HepG2 (cell line): ENCODE data around the gene CDKN2AIP. TPM values are rescaled to one million over a fixed set of nuclear protein-coding genes. Genes with fewer than 3 reads are reported as not detected.
A peak's percentile ranks its signal among the peaks of the same experiment; 100 is the strongest.

Source experiments
- JUNB ChIP-seq: sonication (generic); formaldehyde crosslinking; IDR thresholded peaks from 2 replicates; pipeline ENCODE4 v1.8.0; 2022; ENCODE audit warnings: missing genetic modification reagents, mild to moderate bottlenecking, borderline replicate concordance
- MIER3 ChIP-seq: IDR thresholded peaks from 2 replicates; pipeline ENCODE4 v1.6.1; 2016; ENCODE audit warnings: missing compliant biosample characterization, borderline replicate concordance
- RBM22 ChIP-seq: fragments of 200-400 bp; formaldehyde crosslinking; optimal IDR thresholded peaks from 2 replicates; pipeline ENCODE3; 2017; ENCODE audit warnings: mild to moderate bottlenecking, low read length, moderate library complexity
- SMAD1 ChIP-seq: sonication (generic); formaldehyde crosslinking; IDR thresholded peaks from 2 replicates; pipeline ENCODE4 v1.4.0; 2020; ENCODE audit warnings: missing genetic modification reagents, low read depth, mild to moderate bottlenecking, borderline replicate concordance
- ZNF550 ChIP-seq: sonication (generic); formaldehyde crosslinking; IDR thresholded peaks from 2 replicates; pipeline ENCODE4 v1.4.0; 2020; ENCODE audit warnings: mild to moderate bottlenecking, missing genetic modification reagents, borderline replicate concordance
- ZNF605 ChIP-seq: sonication (generic); formaldehyde crosslinking; IDR thresholded peaks from 2 replicates; pipeline ENCODE4 v1.8.0; 2022; ENCODE audit warnings: mild to moderate bottlenecking, missing genetic modification reagents
- ZNF737 ChIP-seq: sonication (generic); formaldehyde crosslinking; IDR thresholded peaks from 2 replicates; pipeline ENCODE4 v1.5.0; 2020; ENCODE audit warnings: missing genetic modification reagents, mild to moderate bottlenecking, borderline replicate concordance
- ZSCAN21 ChIP-seq: sonication (generic); formaldehyde crosslinking; IDR thresholded peaks from 2 replicates; pipeline ENCODE4 v1.8.0; 2022; ENCODE audit warnings: mild to moderate bottlenecking, missing genetic modification reagents, moderate library complexity, borderline replicate concordance
- ZSCAN5A ChIP-seq: sonication (generic); formaldehyde crosslinking; IDR thresholded peaks from 2 replicates; pipeline ENCODE4 v1.8.0; 2022; ENCODE audit warnings: mild to moderate bottlenecking, missing genetic modification reagents, borderline replicate concordance
- polyA plus RNA-seq, 8 experiments: library from polyadenylated mRNA; depleted of rRNA in 3 of 8; stranded (reverse) in 7 of 8; unstranded in 1 of 8; fragments of >200 nt; fragmentation: Illumina TruSeq in 4 of 8; extraction: Trizol in 4 of 8; gene quantifications; 2 replicates each; pipeline versions ENCODE4 v1.2.1 to v1.2.3, GENCODE V29; 2011 to 2016; ENCODE audit warnings: low read depth in 4 of 8, missing spikeins in 1 of 8, mixed read lengths in 1 of 8; ENCODE audit not compliant: insufficient read depth in 1 of 8
- total RNA-seq, 5 experiments: library from RNA; depleted of rRNA; stranded (reverse); fragments of >200 nt; fragmentation: Illumina TruSeq; extraction: Trizol; gene quantifications; 2 replicates each; pipeline ENCODE4 v1.2.3, GENCODE V29; 2016; ENCODE audit warnings: low read depth in 1 of 5
- TF ChIP-seq, protein P1 (sequence below), 2 experiments: sonication (generic) in 1 of 2; formaldehyde crosslinking in 1 of 2; IDR thresholded peaks; 2 replicates each; pipeline versions ENCODE4 v1.6.1 to v1.9.0; 2014 to 2022; ENCODE audit warnings: antibody characterized with exemption in 1 of 2, borderline replicate concordance in 1 of 2, inconsistent platforms in 1 of 2, low read depth in 1 of 2, missing genetic modification reagents in 1 of 2
- TF ChIP-seq, protein P2 (sequence below): sonication (generic); formaldehyde crosslinking; IDR thresholded peaks from 2 replicates; pipeline ENCODE4 v1.8.1; 2023; ENCODE audit warnings: mild to moderate bottlenecking, missing genetic modification reagents
- TF ChIP-seq, protein P3 (sequence below): sonication (generic); formaldehyde crosslinking; IDR thresholded peaks from 2 replicates; pipeline ENCODE4 v1.4.0; 2020; ENCODE audit warnings: missing genetic modification reagents, borderline replicate concordance
- TF ChIP-seq, protein P4 (sequence below): sonication (generic); formaldehyde crosslinking; IDR thresholded peaks from 2 replicates; pipeline ENCODE4 v1.5.0; 2020; ENCODE audit warnings: missing genetic modification reagents

Gene CDKN2AIP
- total and polyA plus RNA-seq, 2 of the 13 experiments (the other 11 are each of a cell fraction or from before 2014, with no cell fraction given): 17.0 to 18.7 TPM

- TF ChIP-seq, protein P1, sequence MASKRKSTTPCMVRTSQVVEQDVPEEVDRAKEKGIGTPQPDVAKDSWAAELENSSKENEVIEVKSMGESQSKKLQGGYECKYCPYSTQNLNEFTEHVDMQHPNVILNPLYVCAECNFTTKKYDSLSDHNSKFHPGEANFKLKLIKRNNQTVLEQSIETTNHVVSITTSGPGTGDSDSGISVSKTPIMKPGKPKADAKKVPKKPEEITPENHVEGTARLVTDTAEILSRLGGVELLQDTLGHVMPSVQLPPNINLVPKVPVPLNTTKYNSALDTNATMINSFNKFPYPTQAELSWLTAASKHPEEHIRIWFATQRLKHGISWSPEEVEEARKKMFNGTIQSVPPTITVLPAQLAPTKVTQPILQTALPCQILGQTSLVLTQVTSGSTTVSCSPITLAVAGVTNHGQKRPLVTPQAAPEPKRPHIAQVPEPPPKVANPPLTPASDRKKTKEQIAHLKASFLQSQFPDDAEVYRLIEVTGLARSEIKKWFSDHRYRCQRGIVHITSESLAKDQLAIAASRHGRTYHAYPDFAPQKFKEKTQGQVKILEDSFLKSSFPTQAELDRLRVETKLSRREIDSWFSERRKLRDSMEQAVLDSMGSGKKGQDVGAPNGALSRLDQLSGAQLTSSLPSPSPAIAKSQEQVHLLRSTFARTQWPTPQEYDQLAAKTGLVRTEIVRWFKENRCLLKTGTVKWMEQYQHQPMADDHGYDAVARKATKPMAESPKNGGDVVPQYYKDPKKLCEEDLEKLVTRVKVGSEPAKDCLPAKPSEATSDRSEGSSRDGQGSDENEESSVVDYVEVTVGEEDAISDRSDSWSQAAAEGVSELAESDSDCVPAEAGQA (IDR thresholded peaks at IDR 0.05; ENCODE audit: low read depth): peak; percentile 49; the same call in 1 of the 2 replicates
- TF ChIP-seq, protein P1 (CRISPR knock-in tag; IDR thresholded peaks at IDR 0.05; ENCODE audit: borderline replicate concordance): peak; percentile 86
- TF ChIP-seq, protein P2, sequence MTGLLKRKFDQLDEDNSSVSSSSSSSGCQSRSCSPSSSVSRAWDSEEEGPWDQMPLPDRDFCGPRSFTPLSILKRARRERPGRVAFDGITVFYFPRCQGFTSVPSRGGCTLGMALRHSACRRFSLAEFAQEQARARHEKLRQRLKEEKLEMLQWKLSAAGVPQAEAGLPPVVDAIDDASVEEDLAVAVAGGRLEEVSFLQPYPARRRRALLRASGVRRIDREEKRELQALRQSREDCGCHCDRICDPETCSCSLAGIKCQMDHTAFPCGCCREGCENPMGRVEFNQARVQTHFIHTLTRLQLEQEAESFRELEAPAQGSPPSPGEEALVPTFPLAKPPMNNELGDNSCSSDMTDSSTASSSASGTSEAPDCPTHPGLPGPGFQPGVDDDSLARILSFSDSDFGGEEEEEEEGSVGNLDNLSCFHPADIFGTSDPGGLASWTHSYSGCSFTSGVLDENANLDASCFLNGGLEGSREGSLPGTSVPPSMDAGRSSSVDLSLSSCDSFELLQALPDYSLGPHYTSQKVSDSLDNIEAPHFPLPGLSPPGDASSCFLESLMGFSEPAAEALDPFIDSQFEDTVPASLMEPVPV (CRISPR knock-in tag): peak; percentile 67; the same call in 1 of the 2 replicates
- TF ChIP-seq ZSCAN21 (CRISPR knock-in tag): peak; percentile 45; the same call in 1 of the 2 replicates
- no peak for TF ChIP-seq RBM22
- TF ChIP-seq ZSCAN5A (CRISPR knock-in tag): peak; percentile 83; the same call in 1 of the 2 replicates
- TF ChIP-seq, protein P3, sequence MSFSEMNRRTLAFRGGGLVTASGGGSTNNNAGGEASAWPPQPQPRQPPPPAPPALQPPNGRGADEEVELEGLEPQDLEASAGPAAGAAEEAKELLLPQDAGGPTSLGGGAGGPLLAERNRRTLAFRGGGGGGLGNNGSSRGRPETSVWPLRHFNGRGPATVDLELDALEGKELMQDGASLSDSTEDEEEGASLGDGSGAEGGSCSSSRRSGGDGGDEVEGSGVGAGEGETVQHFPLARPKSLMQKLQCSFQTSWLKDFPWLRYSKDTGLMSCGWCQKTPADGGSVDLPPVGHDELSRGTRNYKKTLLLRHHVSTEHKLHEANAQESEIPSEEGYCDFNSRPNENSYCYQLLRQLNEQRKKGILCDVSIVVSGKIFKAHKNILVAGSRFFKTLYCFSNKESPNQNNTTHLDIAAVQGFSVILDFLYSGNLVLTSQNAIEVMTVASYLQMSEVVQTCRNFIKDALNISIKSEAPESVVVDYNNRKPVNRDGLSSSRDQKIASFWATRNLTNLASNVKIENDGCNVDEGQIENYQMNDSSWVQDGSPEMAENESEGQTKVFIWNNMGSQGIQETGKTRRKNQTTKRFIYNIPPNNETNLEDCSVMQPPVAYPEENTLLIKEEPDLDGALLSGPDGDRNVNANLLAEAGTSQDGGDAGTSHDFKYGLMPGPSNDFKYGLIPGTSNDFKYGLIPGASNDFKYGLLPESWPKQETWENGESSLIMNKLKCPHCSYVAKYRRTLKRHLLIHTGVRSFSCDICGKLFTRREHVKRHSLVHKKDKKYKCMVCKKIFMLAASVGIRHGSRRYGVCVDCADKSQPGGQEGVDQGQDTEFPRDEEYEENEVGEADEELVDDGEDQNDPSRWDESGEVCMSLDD (CRISPR knock-in tag): no peak
- TF ChIP-seq ZNF550 (CRISPR knock-in tag): 0 out of 2 replicates have a peak, but pooled peaks have one; percentile 36
- TF ChIP-seq, protein P4, sequence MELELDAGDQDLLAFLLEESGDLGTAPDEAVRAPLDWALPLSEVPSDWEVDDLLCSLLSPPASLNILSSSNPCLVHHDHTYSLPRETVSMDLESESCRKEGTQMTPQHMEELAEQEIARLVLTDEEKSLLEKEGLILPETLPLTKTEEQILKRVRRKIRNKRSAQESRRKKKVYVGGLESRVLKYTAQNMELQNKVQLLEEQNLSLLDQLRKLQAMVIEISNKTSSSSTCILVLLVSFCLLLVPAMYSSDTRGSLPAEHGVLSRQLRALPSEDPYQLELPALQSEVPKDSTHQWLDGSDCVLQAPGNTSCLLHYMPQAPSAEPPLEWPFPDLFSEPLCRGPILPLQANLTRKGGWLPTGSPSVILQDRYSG (CRISPR knock-in tag): no peak; the same call in 1 of the 2 replicates
- peak; percentile 20; the same call in 1 of the 2 replicates for TF ChIP-seq MIER3 (CRISPR knock-in tag)
- TF ChIP-seq ZNF737 (CRISPR knock-in tag): 0 out of 2 replicates have a peak, but pooled peaks have one; percentile 38
- TF ChIP-seq JUNB (CRISPR knock-in tag): no peak; the same call in 1 of the 2 replicates
- TF ChIP-seq ZNF605 (CRISPR knock-in tag): peak; percentile 74
- 0 out of 2 replicates have a peak, but pooled peaks have one; percentile 84 for TF ChIP-seq SMAD1 (CRISPR knock-in tag)
Observed at GRCh38 chr4:183443655-183444213, 702 bp upstream of the CDKN2AIP start (continued).
